GM12865 (cell line): ENCODE results near the gene THOC2.
"Not testable (repeated sequence)": the region's sequence is repeated elsewhere in the genome, so short reads cannot be mapped to it uniquely, and the experiment has no call there.

Experiments
- DNase-seq: peaks from one replicate; pipeline ENCODE4 v3.0.0; 2010; ENCODE audit warnings: low read depth
- H3K4me3 ChIP-seq: 2 replicates; pipeline ENCODE4 v1.5.1; 2011; ENCODE audit warnings: mild to moderate bottlenecking, low read depth, low read length, control low read depth
- CTCF ChIP-seq: IDR thresholded peaks from 2 replicates; pipeline ENCODE4 v1.5.1; 2011; ENCODE audit warnings: low read length, control low read depth, low read depth, inconsistent platforms; ENCODE audit not compliant: insufficient read depth; ENCODE audit errors: missing control alignments

Gene THOC2

GRCh38 chrX:123682186-123682585 is 50.7 kb downstream of the THOC2 start:
- no peak for DNase-seq
- no peak overlapping the region for H3K4me3 ChIP-seq
- no peak for TF ChIP-seq CTCF

- H3K4me3 ChIP-seq, DNase-seq: not testable (repeated sequence)
Measured at GRCh38 chrX:123679733-123680460, 53.0 kb downstream of the THOC2 start.

GRCh38 chrX:123675154-123675553 is 57.7 kb downstream of the THOC2 start:
- no peak for DNase-seq
- H3K4me3 ChIP-seq = no peak overlapping the region
- TF ChIP-seq CTCF = no peak

- H3K4me3 ChIP-seq = no peak overlapping the region
- peak; percentile 0 for DNase-seq
- no peak for TF ChIP-seq CTCF
Measured at GRCh38 chrX:123673813-123674212, 59.0 kb downstream of the THOC2 start.

GRCh38 chrX:123665197-123665596 is 67.7 kb downstream of the THOC2 start:
- no peak for TF ChIP-seq CTCF
- DNase-seq = no peak

GRCh38 chrX:123664467-123665167 is 68.2 kb downstream of the THOC2 start:
- not testable (repeated sequence) for DNase-seq, H3K4me3 ChIP-seq

More at GRCh38 chrX:123665197-123665596, 67.7 kb downstream of the THOC2 start:
- H3K4me3 ChIP-seq = no peak overlapping the region

- DNase-seq, H3K4me3 ChIP-seq: not testable (repeated sequence)
Measured at GRCh38 chrX:123663720-123664119, 69.1 kb downstream of the THOC2 start.

GRCh38 chrX:123656507-123656906 is 76.3 kb downstream of the THOC2 start:
- H3K4me3 ChIP-seq, DNase-seq: not testable (repeated sequence)

GRCh38 chrX:123648811-123649181 is 84.1 kb downstream of the THOC2 start:
- DNase-seq, H3K4me3 ChIP-seq: not testable (repeated sequence)
